Hepatocyte (in vitro differentiated cells): ENCODE measurements around the gene TCF19. TPM values are rescaled to one million over a fixed set of nuclear protein-coding genes. Genes with fewer than 3 reads are reported as not detected.
A peak's percentile ranks its signal among the peaks of the same experiment; 100 is the strongest.

Source experiments
- DNase-seq: peaks from one replicate; pipeline ENCODE4 v3.0.0-alpha.2; 2016; ENCODE audit warnings: low spot score
- H2AFZ ChIP-seq: fragments of 200-600 bp; sonication (generic); 2 replicates; pipeline ENCODE4 v1.6.0; 2016; ENCODE audit warnings: antibody characterized with exemption, mild to moderate bottlenecking
- H3K27ac ChIP-seq: fragments of 200-600 bp; sonication (generic); 2 replicates; pipeline ENCODE4 v1.5.1; 2016; ENCODE audit warnings: mild to moderate bottlenecking
- H3K27me3 ChIP-seq: fragments of 200-600 bp; sonication (generic); 2 replicates; pipeline ENCODE4 v1.6.1; 2016
- H3K36me3 ChIP-seq: fragments of 200-600 bp; sonication (generic); replicated peaks from 2 replicates; pipeline ENCODE4 v1.5.1; 2016; ENCODE audit warnings: low read depth; ENCODE audit not compliant: insufficient read depth
- H3K4me1 ChIP-seq: fragments of 200-600 bp; sonication (generic); 2 replicates; pipeline ENCODE4 v1.5.1; 2016; ENCODE audit warnings: mild to moderate bottlenecking, moderate library complexity; ENCODE audit not compliant: insufficient read depth
- H3K4me2 ChIP-seq: fragments of 200-600 bp; sonication (generic); 2 replicates; pipeline ENCODE4 v1.6.0; 2016
- H3K4me3 ChIP-seq: fragments of 200-600 bp; sonication (generic); 2 replicates; pipeline ENCODE4 v1.5.1; 2016; ENCODE audit warnings: mild to moderate bottlenecking
- H3K79me2 ChIP-seq: fragments of 200-600 bp; sonication (generic); 2 replicates; pipeline ENCODE4 v1.6.0; 2017; ENCODE audit warnings: mild to moderate bottlenecking
- H3K9me2 ChIP-seq: fragments of 200-600 bp; sonication (generic); replicated peaks from 2 replicates; pipeline ENCODE4 v1.6.0; 2017; ENCODE audit warnings: mild to moderate bottlenecking; ENCODE audit not compliant: insufficient read depth
- H3K9me3 ChIP-seq: fragments of 200-600 bp; sonication (generic); 2 replicates; pipeline ENCODE4 v1.5.1; 2016; ENCODE audit warnings: low read depth, mild to moderate bottlenecking
- H4K20me1 ChIP-seq: fragments of 200-600 bp; sonication (generic); 2 replicates; pipeline ENCODE4 v1.6.0; 2016; ENCODE audit warnings: mild to moderate bottlenecking; ENCODE audit not compliant: insufficient read depth, poor library complexity, severe bottlenecking
- EZH2 ChIP-seq: fragments of 200-600 bp; sonication (generic); IDR thresholded peaks from 2 replicates; pipeline ENCODE4 v1.6.1; 2016; ENCODE audit warnings: antibody characterized with exemption, mild to moderate bottlenecking, borderline replicate concordance
- EZH2phosphoT487 ChIP-seq: fragments of 200-600 bp; sonication (generic); IDR thresholded peaks from one replicate; pipeline ENCODE4 v1.6.1; 2018; ENCODE audit warnings: antibody characterized with exemption, mild to moderate bottlenecking, low read depth, moderate library complexity; ENCODE audit not compliant: unreplicated experiment, severe bottlenecking
- WGBS: methylation state at CpG from one replicate; pipeline ENCODE4 v1.1.6; 2016; ENCODE audit warnings: low lambda C conversion rate; ENCODE audit errors: missing lambda C conversion rate; 5-methylcytosine and 5-hydroxymethylcytosine counted together
- polyA plus RNA-seq: library from polyadenylated mRNA; unstranded; fragments of >200 nt; fragmentation: Nextera tagmentation; extraction: Ambion mirVana; gene quantifications from 2 replicates; pipeline ENCODE4 v1.2.1, GENCODE V29; 2016
- total RNA-seq: library from RNA; depleted of rRNA; stranded (reverse); fragments of >200 nt; gene quantifications from 2 replicates; pipeline ENCODE4 v1.2.3, GENCODE V29; 2014
- TF ChIP-seq, protein P1 (sequence below): fragments of 200-600 bp; sonication (generic); IDR thresholded peaks from 2 replicates; pipeline ENCODE4 v1.5.1; 2016; ENCODE audit warnings: antibody characterized with exemption, mild to moderate bottlenecking; ENCODE audit not compliant: poor library complexity

The TCF19 gene, protein sequence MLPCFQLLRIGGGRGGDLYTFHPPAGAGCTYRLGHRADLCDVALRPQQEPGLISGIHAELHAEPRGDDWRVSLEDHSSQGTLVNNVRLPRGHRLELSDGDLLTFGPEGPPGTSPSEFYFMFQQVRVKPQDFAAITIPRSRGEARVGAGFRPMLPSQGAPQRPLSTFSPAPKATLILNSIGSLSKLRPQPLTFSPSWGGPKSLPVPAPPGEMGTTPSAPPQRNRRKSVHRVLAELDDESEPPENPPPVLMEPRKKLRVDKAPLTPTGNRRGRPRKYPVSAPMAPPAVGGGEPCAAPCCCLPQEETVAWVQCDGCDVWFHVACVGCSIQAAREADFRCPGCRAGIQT
- 6.3 and 6.7 TPM in 2 replicates for total RNA-seq
- 5.0 and 7.4 TPM in 2 replicates for polyA plus RNA-seq

DNA sequence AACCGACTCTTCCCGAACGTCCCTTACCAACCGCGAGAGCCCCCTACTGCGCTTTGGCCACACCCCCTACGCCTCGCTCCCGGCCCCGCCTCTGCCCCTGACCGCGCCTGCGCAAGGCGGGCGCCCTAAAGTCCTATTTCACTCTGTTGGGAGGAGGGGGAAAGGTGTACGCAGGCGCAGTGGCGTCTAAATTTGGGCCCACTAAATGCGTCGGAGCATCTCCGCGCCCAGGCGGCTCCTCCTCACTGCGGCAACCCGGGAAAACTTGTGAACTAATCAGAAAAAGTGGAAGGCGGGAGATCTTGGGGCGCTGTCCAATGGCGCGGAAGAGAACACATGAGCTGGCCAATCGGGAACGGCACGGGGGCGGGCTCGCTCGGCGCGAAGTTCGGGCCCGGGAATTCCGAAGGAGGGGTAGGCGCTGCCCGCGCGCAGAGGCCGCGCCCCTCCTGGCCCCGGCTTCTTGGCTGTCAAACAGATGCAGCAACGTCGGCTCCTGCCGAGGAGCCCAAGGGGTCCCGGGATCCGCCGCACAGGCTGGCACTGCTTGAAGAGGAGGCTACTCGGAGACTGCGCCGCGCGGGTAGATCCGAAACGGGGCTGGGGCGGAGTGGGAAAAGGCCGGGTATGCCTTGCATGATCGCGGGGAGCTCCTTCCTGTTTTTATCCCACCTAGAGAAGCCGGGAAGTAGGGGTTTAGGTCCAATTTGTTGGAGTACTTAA is at the start of gene TCF19:
Gene TCF19 (plus strand): TSS at position 450 of the 723 bp plus-strand sequence. CDS start 881 bp downstream, outside the sequence.
- no peaks in the 10 kb centered on the region for H3K79me2 ChIP-seq
- H3K4me1 ChIP-seq, result peaks cover 5% of the 10 kb centered on the region
- under 1% methylated on average over 65 of the region's 65 CpGs for WGBS
- peak within 1 kb of the TSS; percentile 38 for H3K4me3 ChIP-seq
- H3K27me3 ChIP-seq, result no peaks in the 10 kb centered on the region
- H3K27ac ChIP-seq, result no peak within 1 kb of the TSS
- H2AFZ ChIP-seq, result peak within 1 kb of the TSS; percentile 68
- TF ChIP-seq EZH2phosphoT487 (no peak), EZH2 (no peak)
- TF ChIP-seq, protein P1, sequence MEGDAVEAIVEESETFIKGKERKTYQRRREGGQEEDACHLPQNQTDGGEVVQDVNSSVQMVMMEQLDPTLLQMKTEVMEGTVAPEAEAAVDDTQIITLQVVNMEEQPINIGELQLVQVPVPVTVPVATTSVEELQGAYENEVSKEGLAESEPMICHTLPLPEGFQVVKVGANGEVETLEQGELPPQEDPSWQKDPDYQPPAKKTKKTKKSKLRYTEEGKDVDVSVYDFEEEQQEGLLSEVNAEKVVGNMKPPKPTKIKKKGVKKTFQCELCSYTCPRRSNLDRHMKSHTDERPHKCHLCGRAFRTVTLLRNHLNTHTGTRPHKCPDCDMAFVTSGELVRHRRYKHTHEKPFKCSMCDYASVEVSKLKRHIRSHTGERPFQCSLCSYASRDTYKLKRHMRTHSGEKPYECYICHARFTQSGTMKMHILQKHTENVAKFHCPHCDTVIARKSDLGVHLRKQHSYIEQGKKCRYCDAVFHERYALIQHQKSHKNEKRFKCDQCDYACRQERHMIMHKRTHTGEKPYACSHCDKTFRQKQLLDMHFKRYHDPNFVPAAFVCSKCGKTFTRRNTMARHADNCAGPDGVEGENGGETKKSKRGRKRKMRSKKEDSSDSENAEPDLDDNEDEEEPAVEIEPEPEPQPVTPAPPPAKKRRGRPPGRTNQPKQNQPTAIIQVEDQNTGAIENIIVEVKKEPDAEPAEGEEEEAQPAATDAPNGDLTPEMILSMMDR, result no peak
- no peaks in the 10 kb centered on the region for H4K20me1 ChIP-seq
- H3K9me2 ChIP-seq, result no peaks in the 10 kb centered on the region
- H3K9me3 ChIP-seq, result no peaks in the 10 kb centered on the region
- H3K4me2 ChIP-seq, result peak within 1 kb of the TSS; percentile 83
- peak; percentile 99 for DNase-seq
- no peaks in the 10 kb centered on the region for H3K36me3 ChIP-seq

DNA sequence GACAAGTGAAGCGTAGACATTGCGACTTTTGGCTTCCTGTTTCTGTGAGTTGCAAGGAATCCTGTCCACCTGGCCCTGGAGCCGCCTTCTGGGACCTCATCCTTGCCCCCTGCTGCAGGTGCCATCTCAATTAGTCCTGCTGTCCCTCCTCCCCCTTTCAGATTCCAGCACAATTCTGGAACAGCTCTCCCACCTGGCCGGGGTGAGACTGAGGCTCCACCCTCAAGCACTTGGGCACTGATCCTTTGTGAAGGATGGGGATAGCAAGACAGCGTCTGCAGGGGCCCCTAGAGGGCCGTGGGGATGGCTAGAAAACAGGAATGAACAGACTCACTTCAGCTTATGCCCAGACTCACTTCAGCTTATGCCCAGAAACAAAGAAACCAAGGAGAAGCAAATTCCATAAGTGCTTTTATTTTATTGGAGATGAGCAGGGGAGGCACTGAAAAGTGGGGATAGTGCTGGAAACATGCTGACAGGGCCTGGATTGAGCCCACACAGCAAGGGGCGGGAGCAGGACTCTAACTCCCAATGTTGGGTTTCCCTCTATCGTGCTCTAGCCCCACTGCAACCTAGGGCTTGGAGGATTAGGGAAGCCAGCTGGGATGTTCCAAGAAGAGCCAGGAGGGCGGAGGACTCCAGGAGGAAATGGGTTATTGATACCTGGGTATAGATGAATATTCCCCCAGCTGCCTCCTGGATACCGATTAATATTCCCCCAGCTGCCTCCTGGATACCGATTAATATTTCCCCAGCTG is 47.4 kb upstream of the TCF19 start:
- H3K27me3 ChIP-seq, result no peaks in the 10 kb centered on the region
- no peak overlapping the region for H3K4me3 ChIP-seq
- peaks cover 18% of the 10 kb centered on the region for H3K4me1 ChIP-seq
- H3K9me3 ChIP-seq, result no peaks in the 10 kb centered on the region
- TF ChIP-seq, protein P1, result no peak
- no peak for TF ChIP-seq EZH2
- TF ChIP-seq EZH2phosphoT487, result no peak
- no peaks in the 10 kb centered on the region for H3K9me2 ChIP-seq
- WGBS, result 66% methylated on average over 11 of the region's 11 CpGs
- H3K4me2 ChIP-seq, result no peak overlapping the region
- H2AFZ ChIP-seq, result no peak overlapping the region
- no peaks in the 10 kb centered on the region for H4K20me1 ChIP-seq
- peak overlapping the region; percentile 48 for H3K27ac ChIP-seq
- DNase-seq, result peak; percentile 3
- no peaks in the 10 kb centered on the region for H3K79me2 ChIP-seq
- no peaks in the 10 kb centered on the region for H3K36me3 ChIP-seq

DNA sequence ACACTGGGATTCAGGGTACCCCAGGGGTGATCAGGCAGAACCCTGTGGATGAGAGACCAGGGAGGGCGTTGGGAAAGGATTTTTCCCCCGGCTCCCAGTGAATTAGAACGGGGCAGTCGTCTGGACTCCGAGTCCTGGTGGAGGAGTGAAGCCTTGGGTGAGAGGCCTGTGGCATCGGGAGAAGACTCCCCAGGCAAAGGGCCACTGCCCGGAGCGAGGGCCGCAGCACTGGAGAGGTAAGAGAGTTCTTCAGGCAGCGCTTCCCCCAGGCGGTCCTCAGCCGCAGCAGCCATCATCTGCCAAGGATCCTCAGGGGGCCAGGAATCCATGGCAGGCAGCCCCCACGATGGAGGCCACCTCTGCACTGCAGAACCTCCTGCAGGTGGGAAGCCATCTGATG is 46.7 kb upstream of the TCF19 start:
- Histone ChIP-seq H3K4me2 (no peak overlapping the region), H2AFZ (no peak overlapping the region), H3K9me3 (no peaks in the 10 kb centered on the region), H3K36me3 (no peaks in the 10 kb centered on the region), H3K9me2 (no peaks in the 10 kb centered on the region), H3K27ac (no peak overlapping the region), H4K20me1 (no peaks in the 10 kb centered on the region), H3K27me3 (no peaks in the 10 kb centered on the region), H3K4me1 (peaks cover 18% of the 10 kb centered on the region), H3K4me3 (no peak overlapping the region), H3K79me2 (no peaks in the 10 kb centered on the region)
- no peak for TF ChIP-seq EZH2
- TF ChIP-seq, protein P1, result no peak
- no peak for TF ChIP-seq EZH2phosphoT487
- WGBS, result 95% methylated on average over 13 of the region's 13 CpGs
- DNase-seq, result no peak
